ENCODE data around the gene ATP13A3.

- TF ChIP-seq TOX (CRISPR knock-in tag; IDR thresholded peaks at IDR 0.05; ENCODE audit: borderline replicate concordance) (no peak), POU6F1 (CRISPR knock-in tag; IDR thresholded peaks at IDR 0.05; ENCODE audit: borderline replicate concordance, low read depth) (no peak), ESRRG (CRISPR knock-in tag; IDR thresholded peaks at IDR 0.05) (no peak), ZNF8 (CRISPR knock-in tag; IDR thresholded peaks at IDR 0.05) (no peak), ZNF565 (CRISPR knock-in tag; conservative IDR thresholded peaks at IDR 0.05; ENCODE audit: low read depth) (no peak), ZFP3 (CRISPR knock-in tag; IDR thresholded peaks at IDR 0.05) (no peak)
- TF ChIP-seq, protein P1, sequence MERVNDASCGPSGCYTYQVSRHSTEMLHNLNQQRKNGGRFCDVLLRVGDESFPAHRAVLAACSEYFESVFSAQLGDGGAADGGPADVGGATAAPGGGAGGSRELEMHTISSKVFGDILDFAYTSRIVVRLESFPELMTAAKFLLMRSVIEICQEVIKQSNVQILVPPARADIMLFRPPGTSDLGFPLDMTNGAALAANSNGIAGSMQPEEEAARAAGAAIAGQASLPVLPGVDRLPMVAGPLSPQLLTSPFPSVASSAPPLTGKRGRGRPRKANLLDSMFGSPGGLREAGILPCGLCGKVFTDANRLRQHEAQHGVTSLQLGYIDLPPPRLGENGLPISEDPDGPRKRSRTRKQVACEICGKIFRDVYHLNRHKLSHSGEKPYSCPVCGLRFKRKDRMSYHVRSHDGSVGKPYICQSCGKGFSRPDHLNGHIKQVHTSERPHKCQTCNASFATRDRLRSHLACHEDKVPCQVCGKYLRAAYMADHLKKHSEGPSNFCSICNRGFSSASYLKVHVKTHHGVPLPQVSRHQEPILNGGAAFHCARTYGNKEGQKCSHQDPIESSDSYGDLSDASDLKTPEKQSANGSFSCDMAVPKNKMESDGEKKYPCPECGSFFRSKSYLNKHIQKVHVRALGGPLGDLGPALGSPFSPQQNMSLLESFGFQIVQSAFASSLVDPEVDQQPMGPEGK (CRISPR knock-in tag; IDR thresholded peaks at IDR 0.05; ENCODE audit: borderline replicate concordance): no peak
Observed at GRCh38 chr3:194462936-194463335, 23.9 kb downstream of the ATP13A3 start.
